HG03571 (cell line): Measurements from ENCODE around the gene EIF3F.

Source experiments
- ATAC-seq: cut with Tn5 transposase; IDR thresholded peaks from one replicate; pipeline ENCODE4 v1.9.1; 2021; ENCODE audit not compliant: unreplicated experiment

Gene EIF3F

GRCh38 chr11:8038811-8039529 is 51.8 kb downstream of the EIF3F start:
- ATAC-seq = no peak

- ATAC-seq = no peak
These were observed 52.6 kb downstream of the EIF3F start for GRCh38 chr11:8039530-8040260.

GRCh38 chr11:8040261-8040920 is 53.3 kb downstream of the EIF3F start:
- no peak for ATAC-seq

GRCh38 chr11:8040921-8041285 is 53.8 kb downstream of the EIF3F start:
- no peak for ATAC-seq

GRCh38 chr11:8041576-8041975 is 54.4 kb downstream of the EIF3F start:
- ATAC-seq = no peak

GRCh38 chr11:8043756-8044155 is 56.6 kb downstream of the EIF3F start:
- ATAC-seq = no peak

GRCh38 chr11:8045839-8046238 is 58.7 kb downstream of the EIF3F start:
- no peak for ATAC-seq

- no peak for ATAC-seq
These were observed 60.2 kb downstream of the EIF3F start for GRCh38 chr11:8047382-8047781.

- ATAC-seq = no peak
These were observed 61.9 kb downstream of the EIF3F start for GRCh38 chr11:8049084-8049483.
